Heart left ventricle (tissue), 16 donors: Measurements from ENCODE around the gene GGTA1. TPM values are rescaled to one million over a fixed set of nuclear protein-coding genes. Genes with fewer than 3 reads are reported as not detected.

Experiments used
- ATAC-seq, 4 donors: fragments of 200-7000 bp; cut with Tn5 transposase; one replicate each; pipeline ENCODE4 v1.9.1; 2020 to 2022; ENCODE audit warnings: moderate library complexity in 4 of 4, mild to moderate bottlenecking in 3 of 4, moderate number of reproducible peaks in 1 of 4
- DNase-seq, 5 donors: peaks; one replicate each; pipeline ENCODE4 v3.0.0-alpha.2; 2020
- H3K27ac ChIP-seq, 12 donors: fragments of 200-600 bp; sonication (generic) in 4 of 12; one replicate each; pipeline versions ENCODE4 v1.5.0 to v1.8.0; 2016 to 2022; ENCODE audit warnings: mild to moderate bottlenecking in 2 of 12
- H3K27me3 ChIP-seq, 9 donors: fragments of 200-600 bp; sonication (generic) in 2 of 9; one replicate each; pipeline versions ENCODE4 v1.5.1 to v1.8.0; 2016 to 2022; ENCODE audit warnings: mild to moderate bottlenecking in 3 of 9
- H3K36me3 ChIP-seq, 9 donors: fragments of 200-600 bp; sonication (generic) in 2 of 9; one replicate each; pipeline versions ENCODE4 v1.5.0 to v1.8.0; 2018 to 2022; ENCODE audit warnings: mild to moderate bottlenecking in 2 of 9
- H3K4me1 ChIP-seq, 12 donors: fragments of 200-600 bp; sonication (generic) in 4 of 12; one replicate each; pipeline versions ENCODE4 v1.5.0 to v1.8.0; 2016 to 2022; ENCODE audit warnings: mild to moderate bottlenecking in 3 of 12
- H3K4me3 ChIP-seq, 12 donors: fragments of 200-600 bp; sonication (generic) in 4 of 12; one replicate each; pipeline versions ENCODE4 v1.5.0 to v1.8.0; 2017 to 2022; ENCODE audit warnings: mild to moderate bottlenecking in 9 of 12, moderate library complexity in 4 of 12
- H3K9me3 ChIP-seq, 12 donors: fragments of 200-600 bp; sonication (generic) in 4 of 12; one replicate each; pipeline versions ENCODE4 v1.5.0 to v1.8.0; 2016 to 2022; ENCODE audit warnings: mild to moderate bottlenecking in 1 of 12
- POLR2A ChIP-seq, 2 donors: fragments of 450-650 bp; IDR thresholded peaks; one replicate each; pipeline ENCODE4 v1.6.1; 2017; ENCODE audit warnings: antibody characterized with exemption in 2 of 2, mild to moderate bottlenecking in 2 of 2, moderate library complexity in 2 of 2
- WGBS, 4 donors: extraction: QIAGEN DNeasy Blood & Tissue Kit in 2 of 4; methylation state at CpG; one replicate each; pipeline versions ENCODE4 v1.1.5 to v1.1.7; 2013 to 2018; 5-methylcytosine and 5-hydroxymethylcytosine counted together
- intact Hi-C, 10 donors: fragments of 100-400 bp; cut with DNase I; formaldehyde crosslinking; loops; one replicate each; pipeline versions ENCODE4 v1.11.1 to v1.14.2; 2022
- polyA plus RNA-seq, 2 donors: library from polyadenylated mRNA; stranded (reverse); fragments of 200-250 nt; gene quantifications; one replicate each; pipeline ENCODE4 v1.2.3, GENCODE V29; 2013
- total RNA-seq, 9 donors: library from RNA; depleted of rRNA in 2 of 9; stranded (reverse); fragments of >200 nt in 2 of 9; fragmentation: NEBNext Ultra II Directional in 3 of 9; extraction: Animal tissue kit (Norgen Biotek cat#: 25700) in 3 of 9; gene quantifications; one replicate each; pipeline versions ENCODE4 v1.1.0 to v1.2.4, GENCODE V29; 2016 to 2023
- TF ChIP-seq, protein P1 (sequence below), 12 donors: fragments of 200-600 bp; sonication (generic) in 4 of 12; IDR thresholded peaks; one replicate each; pipeline versions ENCODE4 v1.5.0 to v1.8.0; 2018 to 2022; ENCODE audit warnings: antibody characterized with exemption in 12 of 12, mild to moderate bottlenecking in 5 of 12
- donor health status: ischemic (EF 13 %, LVEDD 7.1; RV severe dilation, severe dysfunction).
- donor health status: healthy with polysubstance abuse.
- donor health status: DM: no; HTN: yes; CAD: no.
- donor health status: DM: no; HTN: no; CAD: no.
- donor health status: ischemic (EF 25% LVEDD 6.9; RV normal size, moderate dysfunction).
- donor health status: ischemic (EF 25% LVEDD 5.7; RV mildly dilated, moderate dysfunction).
- donor health status: healthy.
- donor health status: DM: yes; HTN: yes; CAD: no.
- donor health status: ischemic (EF 35%, LVEDD 5.7; RV mildly dilated, moderate dysfunction).
- donor health status: nonischemic (EF 11% LVEDD 7.7; RV severe dilation, severe dysfunction).
- donor health status: DM: yes; HTN: yes; CAD: no.
- donor health status: PGD.
- donor health status: ischemic (EF 29% LVEDD 5.4; RV normal size, mild dysfunction).
- donor health status: nonischemic (EF 23%, LVEDD 6.1; RV moderate dilation, normal function).

Gene GGTA1
- total and polyA plus RNA-seq, 11 donors, result 1.8 to 47.7 (median 8.0) TPM

DNA sequence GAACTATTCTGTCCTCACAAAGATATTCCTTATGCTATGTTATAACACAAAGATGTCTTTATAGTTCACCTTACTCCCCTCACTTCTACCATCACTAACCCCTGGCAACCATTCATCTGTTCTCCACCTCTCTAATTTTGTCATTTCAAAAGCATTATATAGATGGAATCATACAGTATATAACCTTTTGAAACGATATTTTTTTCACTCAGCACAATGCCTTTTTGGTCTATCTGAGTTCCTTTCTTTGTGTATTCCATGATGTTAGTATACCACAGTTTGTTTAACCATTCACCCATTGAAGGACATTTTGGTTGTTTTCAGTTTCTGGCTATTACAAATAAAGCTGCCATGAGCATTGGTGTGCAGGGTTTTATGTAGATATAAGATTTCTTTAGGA lies 93.7 kb downstream of the GGTA1 start:
- Histone ChIP-seq H3K36me3 (no peaks in the 10 kb centered on the region), H3K27me3 (no peaks in the 10 kb centered on the region), H3K4me1 (no peaks in the 10 kb centered on the region), H3K9me3 (peaks cover 0 to 3% (median 0%) of the 10 kb centered on the region in 12 donors), H3K27ac (no peak overlapping the region), H3K4me3 (no peak overlapping the region)
- ATAC-seq (no peak), DNase-seq (no peak)
- no peak for TF ChIP-seq POLR2A (IDR thresholded peaks at IDR 0.05)
- TF ChIP-seq, protein P1, sequence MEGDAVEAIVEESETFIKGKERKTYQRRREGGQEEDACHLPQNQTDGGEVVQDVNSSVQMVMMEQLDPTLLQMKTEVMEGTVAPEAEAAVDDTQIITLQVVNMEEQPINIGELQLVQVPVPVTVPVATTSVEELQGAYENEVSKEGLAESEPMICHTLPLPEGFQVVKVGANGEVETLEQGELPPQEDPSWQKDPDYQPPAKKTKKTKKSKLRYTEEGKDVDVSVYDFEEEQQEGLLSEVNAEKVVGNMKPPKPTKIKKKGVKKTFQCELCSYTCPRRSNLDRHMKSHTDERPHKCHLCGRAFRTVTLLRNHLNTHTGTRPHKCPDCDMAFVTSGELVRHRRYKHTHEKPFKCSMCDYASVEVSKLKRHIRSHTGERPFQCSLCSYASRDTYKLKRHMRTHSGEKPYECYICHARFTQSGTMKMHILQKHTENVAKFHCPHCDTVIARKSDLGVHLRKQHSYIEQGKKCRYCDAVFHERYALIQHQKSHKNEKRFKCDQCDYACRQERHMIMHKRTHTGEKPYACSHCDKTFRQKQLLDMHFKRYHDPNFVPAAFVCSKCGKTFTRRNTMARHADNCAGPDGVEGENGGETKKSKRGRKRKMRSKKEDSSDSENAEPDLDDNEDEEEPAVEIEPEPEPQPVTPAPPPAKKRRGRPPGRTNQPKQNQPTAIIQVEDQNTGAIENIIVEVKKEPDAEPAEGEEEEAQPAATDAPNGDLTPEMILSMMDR (IDR thresholded peaks at IDR 0.05), result no peak
- intact Hi-C loops, result loop anchor here in 1 of 10 donors (10.0 kb wide), 1 partner anchor 421 kb away; no protein-coding TSS in a partner anchor
- 51 to 97% (median 90%) methylated on average over 1 of the region's 1 CpG for WGBS, 4 donors

Other genes starting within 250 kb of the GGTA1 start
- gene GSN, start 231.7 kb downstream of the GGTA1 start, total RNA-seq, result 1,000 to 10,000 TPM in 2 of 9 donors, 100 to 1,000 TPM in 7; 422 to 2,088 (median 703) TPM
- 100 to 1,000 TPM; 379 to 481 TPM for gene GSN, start 231.7 kb downstream of the GGTA1 start, polyA plus RNA-seq
- gene STOM, start 129.6 kb downstream of the GGTA1 start, total RNA-seq, result 100 to 1,000 TPM; 125 to 239 (median 154) TPM
- gene STOM, start 129.6 kb downstream of the GGTA1 start, polyA plus RNA-seq, result 100 to 1,000 TPM; 129 to 148 TPM
- 100 to 1,000 TPM in 1 of 9 donors, 10 to 100 TPM in 8; 45.0 to 103 (median 54.2) TPM for gene DAB2IP, start 151.8 kb upstream of the GGTA1 start, total RNA-seq
- gene DAB2IP, start 151.8 kb upstream of the GGTA1 start, polyA plus RNA-seq, result 10 to 100 TPM; 30.9 to 40.4 TPM